Effector memory CD4-positive, alpha-beta T cell (primary cell): ENCODE measurements around the gene GNPTAB.
A peak's percentile ranks its signal among the peaks of the same experiment; 100 is the strongest.

Source experiments
- DNase-seq, 3 donors: peaks; one replicate each; pipeline ENCODE4 v3.0.0-alpha.2; 2020
- H3K27ac ChIP-seq: 2 replicates; pipeline ENCODE4 v1.7.0; 2013; ENCODE audit warnings: mild to moderate bottlenecking, low read length, moderate library complexity; ENCODE audit not compliant: insufficient read depth, poor library complexity, severe bottlenecking
- H3K27me3 ChIP-seq: replicated peaks from 2 replicates; pipeline ENCODE4 v1.7.0; 2013; ENCODE audit warnings: mild to moderate bottlenecking, low read length; ENCODE audit not compliant: insufficient read depth, control insufficient read depth, poor library complexity, severe bottlenecking
- H3K36me3 ChIP-seq: 2 replicates; pipeline ENCODE4 v1.7.0; 2013; ENCODE audit warnings: mild to moderate bottlenecking, low read length, moderate library complexity; ENCODE audit not compliant: control insufficient read depth, insufficient read depth
- H3K4me1 ChIP-seq: 2 replicates; pipeline ENCODE4 v1.7.0; 2013; ENCODE audit warnings: low read length, mild to moderate bottlenecking; ENCODE audit not compliant: control insufficient read depth, insufficient read depth, poor library complexity, severe bottlenecking
- H3K4me3 ChIP-seq: 2 replicates; pipeline ENCODE4 v1.7.0; 2013; ENCODE audit warnings: low read length, low read depth, mild to moderate bottlenecking; ENCODE audit not compliant: insufficient read depth, poor library complexity, severe bottlenecking
- H3K9me3 ChIP-seq: 2 replicates; pipeline ENCODE4 v1.7.0; 2013; ENCODE audit warnings: mild to moderate bottlenecking, low read length, moderate library complexity; ENCODE audit not compliant: control insufficient read depth

GNPTAB gene

DNA sequence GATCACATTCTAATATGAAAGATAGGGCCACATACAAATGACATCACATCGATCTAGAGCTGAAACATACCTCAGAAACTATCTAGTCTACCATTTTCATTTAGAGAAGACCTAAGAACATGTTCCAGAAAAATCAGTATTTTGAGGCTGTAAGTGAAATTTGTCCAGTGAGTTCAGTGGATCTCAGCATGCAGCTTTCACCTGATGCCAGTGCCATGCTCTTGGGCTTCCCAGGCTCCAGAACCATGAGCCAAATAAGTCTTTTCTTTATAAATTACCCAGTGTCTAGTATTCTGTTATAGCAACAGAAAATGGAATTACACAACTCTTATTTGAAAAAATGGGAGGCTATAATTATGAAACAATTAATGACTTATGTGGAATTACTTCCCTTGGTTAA is 124.4 kb downstream of the GNPTAB start:
- no peak for DNase-seq
- H3K4me1 ChIP-seq, result no peaks in the 10 kb centered on the region
- H3K4me3 ChIP-seq, result no peak overlapping the region
- H3K27me3 ChIP-seq, result no peaks in the 10 kb centered on the region
- no peaks in the 10 kb centered on the region for H3K36me3 ChIP-seq
- H3K9me3 ChIP-seq, result no peaks in the 10 kb centered on the region
- H3K27ac ChIP-seq, result no peak overlapping the region

DNA sequence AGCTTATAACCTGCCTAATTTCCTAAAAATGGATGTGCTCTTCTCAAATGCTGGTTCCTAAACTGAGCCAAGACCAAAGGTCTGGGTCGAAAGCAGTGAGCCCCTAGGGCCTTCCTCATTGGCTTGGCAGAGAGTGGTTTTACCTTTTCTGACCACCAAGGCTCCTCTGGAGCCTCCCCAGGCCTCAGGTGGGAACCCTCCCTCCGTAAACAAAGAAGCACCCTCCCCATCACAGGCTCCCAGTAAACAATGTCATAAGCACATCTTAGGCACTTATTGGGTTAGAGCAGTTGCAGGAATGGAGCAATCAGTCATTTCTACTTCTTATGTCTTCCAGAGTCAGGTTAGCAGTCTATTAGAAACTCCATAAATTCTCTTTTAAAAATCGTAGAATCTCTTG is 127.3 kb downstream of the GNPTAB start:
- Histone ChIP-seq H3K36me3 (no peaks in the 10 kb centered on the region), H3K9me3 (no peaks in the 10 kb centered on the region), H3K4me3 (no peak overlapping the region), H3K27ac (no peak overlapping the region), H3K27me3 (no peaks in the 10 kb centered on the region), H3K4me1 (no peaks in the 10 kb centered on the region)
- DNase-seq, result no peak

DNA sequence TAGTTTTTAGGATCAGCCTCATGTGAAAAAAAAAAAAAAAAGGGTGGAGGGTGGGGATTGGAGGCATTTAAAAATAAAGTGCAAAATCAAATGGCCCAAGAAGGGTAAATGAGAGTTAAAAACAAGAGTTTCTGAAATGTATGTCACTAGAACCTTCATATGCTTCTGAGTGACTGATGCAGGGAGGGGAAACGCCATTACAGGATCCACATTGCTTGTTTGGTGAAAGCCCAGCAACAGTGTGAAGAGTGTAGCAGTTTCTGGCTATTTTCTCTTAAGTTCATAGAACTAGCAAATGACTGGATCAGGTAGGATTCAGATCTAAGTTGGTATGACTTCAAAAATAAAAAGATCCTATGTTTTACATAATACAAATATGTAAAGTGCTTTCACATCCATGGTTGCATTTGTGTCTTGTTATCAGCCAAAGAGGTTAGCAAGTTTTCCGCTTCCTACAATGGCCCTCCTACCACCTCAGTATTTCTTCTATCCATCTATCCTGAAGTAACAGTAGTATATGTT is 130.4 kb downstream of the GNPTAB start:
- Histone ChIP-seq H3K4me1 (no peaks in the 10 kb centered on the region), H3K27ac (no peak overlapping the region), H3K36me3 (no peaks in the 10 kb centered on the region), H3K27me3 (no peaks in the 10 kb centered on the region), H3K9me3 (no peaks in the 10 kb centered on the region), H3K4me3 (no peak overlapping the region)
- no peak for DNase-seq

DNA sequence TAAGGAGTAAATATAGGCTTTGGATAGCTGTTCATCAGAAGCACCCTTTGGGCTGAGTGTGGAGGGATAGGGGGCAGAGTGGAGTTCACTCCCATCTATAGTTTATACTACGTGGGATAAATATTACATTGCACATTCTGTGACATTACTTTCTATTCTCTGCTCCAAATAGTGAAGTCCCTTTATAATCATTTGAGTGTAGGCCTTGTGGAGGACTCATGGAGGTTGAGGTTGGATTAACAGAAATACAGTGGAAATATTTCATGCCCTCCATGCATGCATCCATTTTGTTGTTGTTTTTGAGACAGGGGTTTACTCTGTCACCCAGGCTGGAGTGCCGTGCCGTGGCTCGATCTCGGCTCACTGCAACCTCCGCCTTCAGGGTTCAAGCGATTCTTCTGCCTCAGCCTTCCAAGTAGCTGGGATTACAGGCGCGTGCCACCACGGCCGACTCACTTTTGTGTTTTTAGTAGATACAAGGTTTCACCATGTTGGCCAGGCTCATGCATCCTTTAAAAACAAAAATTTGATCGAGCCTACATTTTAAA is 131.9 kb downstream of the GNPTAB start:
- no peak for DNase-seq
- Histone ChIP-seq H3K36me3 (no peaks in the 10 kb centered on the region), H3K4me1 (no peaks in the 10 kb centered on the region), H3K9me3 (no peaks in the 10 kb centered on the region), H3K27ac (no peak overlapping the region), H3K4me3 (peak overlapping the region; percentile 91), H3K27me3 (no peaks in the 10 kb centered on the region)

DNA sequence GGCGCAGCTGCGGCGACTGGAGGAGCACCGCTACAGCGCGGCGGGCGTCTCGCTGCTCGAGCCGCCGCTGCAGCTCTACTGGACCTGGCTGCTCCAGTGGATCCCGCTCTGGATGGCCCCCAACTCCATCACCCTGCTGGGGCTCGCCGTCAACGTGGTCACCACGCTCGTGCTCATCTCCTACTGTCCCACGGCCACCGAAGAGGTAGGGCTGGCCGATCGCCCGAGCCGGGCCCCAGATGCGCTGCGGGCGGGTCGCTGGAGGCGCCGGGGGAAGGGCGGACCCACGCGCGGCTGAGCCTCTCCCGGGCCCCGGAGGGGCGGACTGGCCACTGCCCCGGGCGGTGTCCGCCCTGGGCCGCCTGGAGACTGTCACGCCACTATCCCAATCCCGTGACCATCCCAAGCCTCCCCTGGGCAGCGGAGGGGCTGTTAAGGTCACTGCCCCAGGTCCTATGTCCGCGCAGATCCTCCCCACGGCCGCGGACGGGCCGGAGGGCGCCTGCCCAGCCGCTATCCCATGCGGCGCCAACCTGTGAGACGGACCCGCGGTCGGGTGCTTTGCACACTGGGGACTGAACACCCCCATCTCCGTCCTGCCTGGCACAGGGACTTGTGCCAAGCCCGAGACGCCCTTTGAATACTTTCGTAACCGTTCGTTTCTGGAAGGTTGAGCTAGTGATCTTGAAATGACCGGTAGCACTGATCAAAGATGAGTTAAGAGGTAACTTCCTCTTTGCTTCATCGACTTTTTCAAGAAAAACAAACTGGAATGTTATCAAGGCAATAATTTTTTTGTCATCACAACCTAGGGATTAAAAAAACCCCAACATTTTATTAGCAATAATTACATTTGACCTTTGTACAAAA is 132.6 kb downstream of the GNPTAB start:
- H3K4me3 ChIP-seq, result peak overlapping the region; percentile 91
- no peaks in the 10 kb centered on the region for H3K27me3 ChIP-seq
- H3K4me1 ChIP-seq, result no peaks in the 10 kb centered on the region
- no peak for DNase-seq
- H3K27ac ChIP-seq, result peak overlapping the region; percentile 45
- H3K36me3 ChIP-seq, result no peaks in the 10 kb centered on the region
- no peaks in the 10 kb centered on the region for H3K9me3 ChIP-seq

DNA sequence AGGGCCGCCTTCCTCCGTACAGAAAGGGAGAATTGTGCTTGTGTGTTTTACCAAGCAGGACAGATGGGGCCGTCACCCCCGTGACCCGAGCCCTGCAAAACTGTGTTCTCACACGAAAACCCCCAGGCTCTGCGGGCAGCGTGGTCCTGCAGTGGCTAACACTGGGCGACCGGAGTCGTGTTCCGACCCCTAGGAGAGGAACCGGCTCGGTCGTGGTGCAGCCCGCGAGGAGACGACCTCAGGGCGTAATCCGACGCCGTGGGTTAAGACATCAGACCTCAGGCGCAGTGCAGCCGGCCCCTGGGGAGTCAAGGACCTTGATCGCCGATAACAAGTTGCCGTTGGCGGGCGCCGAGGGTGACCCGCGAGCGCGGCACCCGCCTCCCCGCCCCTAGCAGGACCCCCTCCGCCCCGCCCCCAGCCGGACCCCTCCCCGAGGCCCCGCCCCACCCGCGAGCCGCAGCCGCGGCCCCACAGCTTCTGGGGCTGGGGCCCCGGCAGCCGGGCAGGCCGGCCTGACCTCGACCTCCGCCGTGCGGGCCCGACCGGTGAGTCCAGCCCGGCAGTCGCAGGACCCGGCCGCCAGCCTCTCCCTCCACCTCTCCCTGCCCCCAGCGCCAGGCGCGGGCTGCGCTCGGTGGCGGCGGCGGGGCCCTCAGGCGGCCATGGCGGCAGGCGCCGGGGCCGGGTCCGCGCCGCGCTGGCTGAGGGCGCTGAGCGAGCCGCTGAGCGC is 133.4 kb downstream of the GNPTAB start, which contains the start of gene CHPT1:
Gene CHPT1 (plus strand): TSS at position 444 of the 733 bp plus-strand sequence. CDS start 222 bp downstream, at position 666.
- Histone ChIP-seq H3K4me1 (no peaks in the 10 kb centered on the region), H3K4me3 (peak within 1 kb of the TSS; percentile 91)
- peak; percentile 8 to 45 (median 37) for DNase-seq

DNA sequence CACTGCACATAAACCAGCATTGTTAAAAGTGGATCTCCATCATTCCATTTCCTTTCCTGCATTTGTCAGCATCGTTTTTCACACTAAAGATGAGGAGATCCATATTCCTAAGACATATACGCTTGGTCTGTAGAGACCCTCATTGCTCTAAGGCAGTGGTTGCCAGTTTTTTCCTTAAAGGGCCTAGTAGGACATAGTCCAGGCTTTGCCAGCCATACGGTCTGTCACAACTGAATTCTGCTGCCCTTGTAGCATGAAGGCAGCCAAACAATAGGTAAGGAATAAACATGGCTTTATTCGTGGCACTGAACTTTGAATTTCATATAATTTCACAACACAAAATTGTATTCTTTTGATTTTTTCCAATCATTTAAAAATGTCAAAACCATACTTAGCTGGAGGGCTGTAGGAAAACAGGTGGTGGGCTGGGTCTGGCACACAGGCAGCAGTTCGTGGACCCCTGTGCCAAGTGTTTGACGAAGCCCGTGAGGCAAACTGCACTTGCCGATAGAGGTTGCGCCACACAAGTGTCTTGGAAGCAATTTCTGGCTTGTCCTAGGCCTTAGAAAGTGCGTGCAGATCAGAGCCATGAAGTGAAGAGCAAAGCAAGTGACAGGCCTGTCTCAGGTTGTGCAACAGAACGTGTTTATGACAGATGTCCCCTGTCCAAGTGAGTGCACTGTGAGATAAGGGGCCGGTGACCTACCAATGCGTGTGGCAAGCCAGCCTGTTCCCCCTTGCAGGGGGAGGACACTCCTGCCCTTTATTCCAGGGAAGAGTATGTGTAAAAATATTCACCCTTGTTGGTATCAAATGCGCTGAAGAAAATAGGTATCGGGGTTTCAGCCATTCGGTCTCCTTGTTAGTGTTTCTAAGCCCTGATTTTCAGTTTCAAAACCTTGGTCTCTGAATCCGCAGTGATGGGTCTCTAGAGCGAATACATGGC is 134.2 kb downstream of the GNPTAB start:
- no peaks in the 10 kb centered on the region for H3K9me3 ChIP-seq
- no peaks in the 10 kb centered on the region for H3K36me3 ChIP-seq
- H3K27ac ChIP-seq, result peak overlapping the region; percentile 36
- H3K27me3 ChIP-seq, result no peaks in the 10 kb centered on the region
- H3K4me3 ChIP-seq, result peak overlapping the region; percentile 91
- no peaks in the 10 kb centered on the region for H3K4me1 ChIP-seq
- DNase-seq, result no peak

More for the DNA sequence above, 133.4 kb downstream of the GNPTAB start, which contains the start of gene CHPT1:
- Histone ChIP-seq H3K9me3 (no peaks in the 10 kb centered on the region), H3K36me3 (no peaks in the 10 kb centered on the region), H3K27me3 (no peaks in the 10 kb centered on the region), H3K27ac (peak within 1 kb of the TSS; percentile 45)

DNA sequence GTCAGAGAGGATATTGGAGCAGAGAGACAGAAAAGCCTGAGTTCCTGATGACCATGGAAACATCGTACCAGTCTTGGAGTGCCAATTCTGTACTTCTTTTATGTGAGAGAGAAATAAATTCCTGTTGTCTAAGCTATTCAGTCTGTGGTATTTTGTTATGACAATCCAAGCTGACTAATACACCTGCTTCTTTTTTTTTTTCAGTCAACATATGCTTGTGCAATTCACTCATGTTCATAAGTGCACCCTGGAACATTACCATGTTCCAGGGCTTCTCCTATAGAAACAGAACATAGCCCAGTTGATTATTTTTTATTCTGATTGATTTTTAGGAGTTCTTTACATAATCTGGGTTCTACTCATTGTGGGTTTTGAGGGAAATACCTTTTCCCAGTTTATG is 135.1 kb downstream of the GNPTAB start:
- H3K27ac ChIP-seq, result no peak overlapping the region
- no peaks in the 10 kb centered on the region for H3K4me1 ChIP-seq
- H3K36me3 ChIP-seq, result no peaks in the 10 kb centered on the region
- H3K9me3 ChIP-seq, result no peaks in the 10 kb centered on the region
- no peaks in the 10 kb centered on the region for H3K27me3 ChIP-seq
- no peak overlapping the region for H3K4me3 ChIP-seq
- no peak for DNase-seq
